HG03103 (cell line): ENCODE data around the gene GRXCR2.
"Not testable (repeated sequence)": the region's sequence is repeated elsewhere in the genome, so short reads cannot be mapped to it uniquely, and the experiment has no call there.

Experiments used
- ATAC-seq: cut with Tn5 transposase; IDR thresholded peaks from one replicate; pipeline ENCODE4 v1.9.1; 2021; ENCODE audit warnings: low read depth; ENCODE audit not compliant: unreplicated experiment

Gene GRXCR2

DNA sequence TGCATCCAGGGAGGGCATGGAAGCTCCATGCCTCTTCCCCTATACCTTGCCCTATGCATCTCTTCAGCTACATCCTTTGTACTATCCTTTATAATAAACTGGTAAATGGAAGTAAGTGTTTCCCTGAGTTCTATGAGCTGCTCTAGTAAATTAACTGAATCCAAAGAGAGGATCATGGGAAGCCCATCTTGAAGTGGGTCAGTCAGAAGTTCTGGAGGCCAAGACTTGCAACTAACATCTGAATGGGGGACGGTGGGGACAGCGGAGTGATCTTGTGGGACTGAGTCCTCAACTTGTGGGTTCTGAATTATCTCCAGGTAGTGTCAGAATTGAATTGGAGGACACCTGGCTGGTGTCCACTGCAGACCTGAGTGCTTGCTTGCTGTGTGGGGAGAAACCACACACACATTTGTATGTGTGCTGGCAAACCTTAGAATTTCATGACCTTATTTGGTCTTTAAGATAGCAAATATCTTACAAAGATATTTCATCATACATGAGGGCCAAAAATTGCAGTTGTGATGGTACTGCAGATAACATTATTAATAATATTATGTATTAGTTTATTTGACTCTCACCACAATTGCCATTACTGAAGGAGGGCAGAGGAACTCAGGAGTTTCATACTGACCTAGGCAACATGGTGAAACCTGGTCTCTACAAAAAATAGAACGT, 32.2 kb downstream of the GRXCR2 start:
- no peak for ATAC-seq

DNA sequence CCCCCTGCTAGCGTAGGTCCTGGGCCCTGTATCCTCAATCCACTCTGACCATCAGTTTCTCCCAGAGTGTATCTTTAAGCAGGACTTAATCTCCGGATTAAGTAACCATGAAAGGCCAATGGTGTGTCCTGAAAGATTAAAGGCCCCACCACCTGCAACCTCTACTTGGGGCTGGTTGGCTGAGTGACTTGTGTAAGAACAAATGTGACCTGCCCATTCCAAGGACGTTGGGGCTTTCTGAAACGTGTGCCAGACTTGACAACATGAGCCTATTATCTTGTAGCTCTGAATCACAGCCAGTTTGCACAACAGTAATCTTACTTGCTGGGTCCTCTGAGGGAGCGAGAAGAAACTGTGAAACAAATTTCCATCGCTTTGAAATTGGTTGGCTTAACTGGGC, 34.5 kb downstream of the GRXCR2 start:
- ATAC-seq = no peak

DNA sequence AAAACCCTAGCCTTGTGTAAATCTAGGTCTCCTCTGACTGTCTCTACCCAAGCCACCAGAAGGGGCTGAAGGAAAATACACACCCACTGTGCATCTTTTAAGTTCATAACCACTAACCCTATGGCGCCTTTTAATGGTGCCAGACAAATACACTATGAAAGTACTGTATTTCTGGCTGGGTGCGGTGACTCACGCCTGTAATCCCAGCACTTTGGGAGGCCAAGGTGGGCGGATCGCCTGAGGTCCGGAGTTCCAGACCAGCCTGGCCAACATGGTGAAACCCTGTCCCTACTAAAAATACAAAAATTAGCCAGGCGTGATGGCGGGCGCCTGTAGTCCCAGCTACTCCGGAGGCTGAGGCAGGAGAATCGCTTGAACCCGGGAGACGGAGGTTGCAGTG, 36.6 kb downstream of the GRXCR2 start:
- ATAC-seq = not testable (repeated sequence)

DNA sequence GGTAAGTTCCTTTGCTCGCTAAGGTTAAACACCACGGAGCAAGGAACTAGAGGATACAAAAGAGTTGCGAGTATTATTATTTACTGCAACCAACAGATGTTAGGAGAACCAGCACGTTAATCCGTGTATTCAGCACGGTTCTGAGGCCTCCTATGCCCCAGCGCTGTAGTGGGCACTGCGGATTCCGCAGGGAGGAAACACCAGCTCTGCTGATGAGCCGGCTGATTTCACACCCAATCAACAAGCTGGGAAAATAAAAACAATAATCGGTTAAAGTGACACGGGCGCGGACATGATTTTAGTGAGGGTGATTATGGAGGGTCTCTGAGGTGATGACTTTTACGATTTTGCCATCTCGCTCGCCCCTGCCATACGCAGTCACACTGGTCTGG, 37.0 kb downstream of the GRXCR2 start:
- ATAC-seq = no peak

DNA sequence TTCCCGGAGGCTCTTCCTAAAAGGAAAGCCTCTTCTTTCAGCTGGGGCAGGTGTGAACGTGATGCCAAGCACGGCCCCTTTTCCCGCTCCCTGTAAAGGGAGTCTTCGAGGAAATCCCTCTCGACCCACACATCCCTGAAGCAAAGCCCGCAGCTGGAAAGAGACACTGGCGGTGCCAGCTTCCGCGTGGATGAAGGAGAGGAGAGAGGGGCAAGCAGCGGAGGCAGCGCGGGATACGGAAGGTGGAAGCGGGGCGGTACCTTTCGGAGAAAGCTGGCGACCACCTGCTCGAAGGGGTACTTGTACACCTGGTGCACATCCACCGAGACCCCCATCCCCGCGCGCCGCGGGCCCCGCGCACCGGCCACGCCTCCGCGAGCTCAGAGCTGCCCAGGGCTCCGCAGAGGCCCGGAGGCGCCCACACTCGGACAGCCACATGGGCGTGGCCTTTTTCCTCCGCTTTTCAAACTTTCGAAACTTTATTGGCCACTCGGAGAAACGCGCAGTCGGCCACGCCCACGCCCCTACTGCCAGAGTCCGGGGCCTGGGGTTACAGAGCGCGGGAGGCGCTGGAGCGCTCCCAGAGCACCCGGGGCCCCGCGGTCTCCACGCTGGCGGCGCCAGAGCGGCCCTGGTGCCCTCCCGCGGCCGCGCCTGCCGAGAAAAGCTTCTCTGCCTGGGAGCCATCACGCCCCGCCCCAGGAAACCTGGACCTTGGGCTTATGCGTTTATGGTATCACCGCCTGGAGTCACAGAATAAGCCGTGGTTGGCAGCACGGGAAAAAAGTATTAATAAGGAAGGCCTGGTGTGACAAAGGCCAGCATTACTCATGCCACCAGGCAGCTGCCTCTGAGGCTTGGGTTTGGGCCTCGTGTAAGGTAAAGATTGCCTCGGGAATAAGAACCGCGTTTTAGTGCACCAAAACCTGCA, 37.6 kb downstream of the GRXCR2 start, which contains the start of gene PRELID2:
Gene PRELID2, minus strand, starts transcription at position 426 of the 931 bp plus-strand sequence. Its CDS starts 91 bp downstream, at position 335.
- ATAC-seq = peak; percentile 83

DNA sequence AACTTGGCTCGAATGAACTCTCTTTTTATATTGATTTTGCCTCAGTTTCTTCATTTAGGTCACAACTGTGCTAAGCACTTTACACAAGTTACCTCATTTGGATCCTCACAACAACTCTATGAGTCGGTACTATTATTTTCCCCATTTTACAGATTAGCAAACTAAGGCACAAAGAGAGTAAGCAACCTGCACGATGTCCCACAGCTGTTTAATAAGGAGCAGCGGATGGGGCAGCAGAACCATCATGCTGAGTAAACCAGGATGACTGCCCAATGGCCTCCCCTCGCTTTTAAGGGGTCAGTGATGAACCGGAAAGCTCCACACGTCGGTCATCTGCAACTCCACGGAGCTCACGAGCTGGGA, 38.3 kb downstream of the GRXCR2 start:
- no peak for ATAC-seq

DNA sequence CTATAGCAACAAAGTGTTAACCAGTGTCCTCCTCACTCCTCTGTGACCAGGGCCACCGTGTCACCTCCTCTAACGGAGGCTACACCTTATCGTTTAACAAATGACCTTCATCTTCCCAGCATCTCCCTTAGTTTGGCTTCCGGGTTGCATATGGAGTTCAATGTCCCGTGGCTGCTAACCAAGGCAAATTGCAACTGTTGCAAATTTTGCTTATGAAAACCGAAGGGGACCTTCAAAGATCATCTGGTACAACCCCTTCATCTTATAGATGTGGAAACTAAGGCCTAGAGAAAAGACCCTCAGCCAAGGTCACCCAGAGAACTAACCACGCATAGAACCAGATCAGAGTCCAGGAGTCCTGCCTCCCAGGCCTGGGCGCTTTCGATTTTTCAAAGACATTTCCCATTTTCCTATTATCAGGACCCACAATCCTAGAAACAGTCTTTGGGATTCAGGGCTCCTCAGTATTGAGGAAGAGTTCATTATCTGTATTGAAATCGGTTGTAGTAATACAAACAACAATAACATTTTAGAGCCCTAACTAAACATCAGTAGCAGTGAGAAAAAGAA, 39.1 kb downstream of the GRXCR2 start:
- no peak for ATAC-seq

DNA sequence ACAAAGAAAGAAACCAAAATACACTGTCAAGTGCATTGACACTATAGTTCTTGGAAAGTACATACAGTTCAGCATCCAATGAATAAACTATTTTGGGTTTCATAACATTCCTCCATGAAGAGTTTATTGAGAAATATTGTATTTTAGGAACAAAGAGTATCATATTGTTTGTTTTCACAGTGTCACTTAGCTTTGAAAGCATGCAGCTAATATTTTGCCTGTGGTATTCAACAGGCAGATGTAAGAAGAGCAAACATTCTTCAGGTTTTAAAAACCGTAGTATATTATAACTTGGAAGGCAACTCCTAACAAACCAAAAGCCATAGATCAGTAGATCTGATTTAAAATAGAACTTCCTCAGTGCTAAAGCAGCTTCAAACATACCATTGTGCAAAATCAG, 42.2 kb downstream of the GRXCR2 start:
- ATAC-seq = no peak

DNA sequence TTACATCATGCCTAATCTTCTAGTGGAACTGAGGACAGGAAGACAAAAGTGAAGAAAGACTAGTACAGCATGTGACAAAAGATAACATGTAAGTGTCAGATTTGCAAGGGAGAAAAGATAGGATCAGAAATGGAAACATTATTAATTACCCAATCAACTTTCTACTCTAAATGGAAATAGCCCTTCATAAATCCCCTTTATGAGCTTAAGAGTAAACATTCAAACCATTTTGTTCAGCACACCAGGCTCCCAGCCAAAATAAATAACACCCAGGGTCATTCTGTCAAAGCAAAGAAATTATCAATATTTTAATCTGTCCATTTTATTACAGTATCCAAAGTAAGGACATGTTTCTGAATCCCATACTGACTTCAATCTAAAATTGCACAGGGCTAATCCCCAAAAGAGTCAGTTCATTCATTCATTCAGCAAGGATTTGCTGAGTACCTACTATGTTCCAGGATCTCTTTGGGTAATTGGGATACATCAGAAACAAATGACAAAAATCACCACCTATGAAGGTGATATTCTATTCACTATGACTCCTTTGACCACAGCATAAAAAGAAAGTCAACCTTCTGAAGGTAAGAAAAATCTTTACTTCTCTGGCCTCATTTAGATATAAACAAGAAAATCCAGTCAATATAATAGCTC, 43.0 kb downstream of the GRXCR2 start:
- no peak for ATAC-seq

DNA sequence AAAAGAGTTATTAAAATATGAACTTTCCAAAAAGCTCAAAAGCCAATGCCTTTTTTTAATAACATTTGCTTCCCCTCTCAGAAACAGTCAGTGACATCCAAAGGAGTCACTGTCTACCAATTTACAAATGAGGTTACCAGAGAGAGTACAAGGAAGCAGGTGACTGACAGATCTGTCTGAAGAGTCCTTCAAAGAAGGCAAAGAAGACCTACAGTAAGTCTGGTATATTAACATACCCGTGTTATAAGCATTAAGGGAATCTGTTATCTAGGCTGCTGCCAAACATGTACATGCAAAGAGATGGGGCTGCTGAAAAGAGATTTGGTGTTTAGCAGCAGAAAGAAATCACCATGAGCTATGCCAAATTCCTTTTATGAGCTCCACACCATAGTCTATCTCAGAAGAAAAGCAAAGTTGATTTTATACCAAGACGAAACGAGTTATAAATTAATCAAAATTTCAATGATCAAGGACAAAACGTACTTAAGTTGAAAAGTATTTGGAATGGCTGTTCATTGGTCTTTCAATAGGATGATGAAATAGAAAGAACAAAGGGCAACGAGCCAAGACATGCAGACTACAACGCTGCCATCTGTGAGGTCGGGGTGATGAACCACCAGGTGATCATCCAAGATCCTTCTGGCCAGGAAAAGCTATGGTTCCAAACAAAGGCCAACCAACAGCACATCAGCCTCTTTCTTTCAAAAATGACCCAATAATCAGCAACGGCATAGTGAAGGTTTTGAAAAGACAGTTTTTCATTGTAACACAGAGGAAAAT, 45.7 kb downstream of the GRXCR2 start:
- ATAC-seq = no peak

DNA sequence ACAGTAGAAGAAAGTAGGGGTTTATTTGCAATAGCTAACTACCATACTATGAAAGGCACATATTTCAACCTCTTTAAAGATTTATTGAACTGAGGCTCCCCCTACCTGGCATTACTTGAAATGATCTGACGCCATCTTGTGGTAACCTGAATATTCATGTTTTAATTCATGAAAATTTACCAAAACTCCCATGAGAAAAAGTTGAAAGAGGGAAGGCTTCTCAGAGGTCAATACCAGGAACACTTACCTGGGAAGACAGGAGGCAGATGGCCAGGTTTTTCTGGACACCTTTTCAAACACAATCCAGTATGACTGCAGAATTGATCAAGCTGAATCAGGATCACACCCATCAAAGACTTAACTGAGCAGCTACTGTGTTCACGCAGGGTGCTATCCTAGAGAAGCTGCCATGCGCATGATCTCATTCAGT, 47.0 kb downstream of the GRXCR2 start:
- peak; percentile 64 for ATAC-seq

DNA sequence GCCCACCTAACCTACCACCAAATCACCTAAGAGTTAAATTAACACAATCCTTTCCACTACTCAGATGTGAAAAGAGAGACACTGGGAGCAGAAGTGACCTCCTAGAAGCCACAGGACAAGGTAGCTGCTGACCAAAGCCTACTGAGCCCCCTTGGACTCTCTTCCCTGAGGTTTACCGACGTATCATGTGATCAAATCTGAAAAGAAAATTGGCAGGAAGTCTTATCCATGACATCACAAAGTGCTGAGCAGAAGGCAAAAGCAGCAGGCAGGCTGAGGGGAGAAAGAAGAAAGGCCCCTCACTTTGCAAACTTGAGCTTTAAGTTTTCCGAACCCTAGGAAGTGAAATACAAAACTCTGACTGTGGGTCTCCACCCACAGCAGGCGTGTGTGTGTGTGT, 48.8 kb downstream of the GRXCR2 start:
- no peak for ATAC-seq

DNA sequence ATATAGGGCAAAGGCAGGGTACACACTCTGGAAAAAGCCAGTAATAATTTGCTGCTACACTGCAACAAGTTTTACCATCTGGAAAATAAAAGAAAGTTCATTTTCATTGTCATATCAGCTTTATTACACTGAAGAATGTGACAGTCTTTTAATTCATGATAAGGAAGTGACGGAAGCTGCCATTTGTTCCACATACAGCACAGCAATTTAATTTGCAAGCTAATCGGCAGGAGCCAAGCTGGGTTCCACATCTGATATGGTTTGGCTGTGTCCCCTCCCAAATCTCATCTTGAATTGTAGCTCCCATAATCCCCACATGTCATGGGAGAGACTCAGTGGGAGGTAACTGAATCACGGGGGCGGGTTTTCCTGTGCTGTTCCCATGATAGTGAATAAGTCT, 54.2 kb downstream of the GRXCR2 start:
- ATAC-seq = no peak

DNA sequence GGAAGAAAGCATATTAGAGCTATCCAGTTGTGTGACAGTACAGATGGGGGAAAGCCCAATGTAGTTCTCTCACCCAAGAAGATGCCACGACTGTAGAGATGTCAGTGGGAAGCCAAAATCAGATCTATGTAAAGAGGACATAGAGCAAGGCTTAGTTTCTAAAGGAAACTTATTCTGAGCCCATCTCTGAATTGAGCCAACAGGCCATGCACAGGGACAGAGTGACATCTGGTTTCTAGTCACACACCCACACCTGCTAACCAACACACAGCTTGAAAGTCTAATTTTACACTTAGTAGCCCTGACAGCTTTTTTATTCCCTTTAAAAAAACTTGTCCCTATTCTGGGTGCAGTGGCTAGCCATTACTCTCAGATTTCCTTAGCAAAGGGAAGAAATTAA, 59.9 kb downstream of the GRXCR2 start:
- no peak for ATAC-seq

DNA sequence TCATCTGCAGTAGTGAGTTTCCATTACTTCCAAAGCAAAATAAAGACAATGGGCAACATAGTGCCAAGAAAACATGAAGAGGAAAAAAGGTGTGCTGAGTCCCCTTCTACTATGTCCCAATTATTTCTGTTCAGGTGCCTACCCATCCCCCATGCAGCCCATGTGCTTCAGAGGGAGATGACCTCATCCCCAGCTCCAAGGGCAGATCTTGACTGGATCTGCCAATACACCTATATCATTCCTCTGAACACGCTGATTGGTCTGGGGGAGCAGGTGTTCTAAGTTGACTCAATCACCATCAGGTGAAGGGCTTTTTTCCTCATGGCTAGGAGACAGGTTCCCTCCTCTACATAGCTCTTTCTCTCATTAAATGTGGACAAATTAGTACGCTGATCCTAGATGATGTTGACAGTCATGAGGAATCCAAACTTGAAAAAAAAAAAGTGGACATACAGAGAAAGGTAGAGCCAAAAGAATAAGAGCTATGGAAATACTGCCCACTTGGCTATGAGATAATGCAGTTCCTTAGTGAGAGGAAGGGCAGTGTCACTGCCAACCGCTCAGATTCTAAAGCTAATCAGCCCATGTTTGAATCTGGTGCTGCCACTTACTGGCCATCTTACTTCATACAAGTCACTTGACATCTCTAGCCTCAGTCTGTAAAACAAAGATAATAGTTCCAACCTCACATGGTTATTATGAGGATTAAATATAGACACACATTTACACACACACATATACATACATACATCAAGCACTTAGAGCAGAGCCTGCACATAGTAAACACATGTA, 60.8 kb downstream of the GRXCR2 start:
- ATAC-seq = no peak
